ENCODE measurements around the gene CEP192. TPM values are rescaled to one million over a fixed set of nuclear protein-coding genes. Genes with fewer than 3 reads are reported as not detected.

Gene CEP192
- total RNA-seq, 1 donor from 2014 or later = 58.7 TPM

- no peak overlapping the region for H3K4me3 Mint-ChIP-seq
- H3K4me1 Mint-ChIP-seq = peaks cover 19% of the 10 kb centered on the region
- H3K9ac ChIP-seq = no peak overlapping the region
- H3K27ac ChIP-seq = no peak overlapping the region
- peaks cover 13% of the 10 kb centered on the region for H3K36me3 Mint-ChIP-seq
- H4K20me1 ChIP-seq (ENCODE audit: low read depth) = no peaks in the 10 kb centered on the region
- H3K27ac Mint-ChIP-seq = peak overlapping the region; percentile 87
- TF ChIP-seq EZH2phosphoT487 (IDR thresholded peaks at IDR 0.05) = no peak
- no peak for TF ChIP-seq EZH2 (IDR thresholded peaks at IDR 0.05)
- TF ChIP-seq, protein P1, sequence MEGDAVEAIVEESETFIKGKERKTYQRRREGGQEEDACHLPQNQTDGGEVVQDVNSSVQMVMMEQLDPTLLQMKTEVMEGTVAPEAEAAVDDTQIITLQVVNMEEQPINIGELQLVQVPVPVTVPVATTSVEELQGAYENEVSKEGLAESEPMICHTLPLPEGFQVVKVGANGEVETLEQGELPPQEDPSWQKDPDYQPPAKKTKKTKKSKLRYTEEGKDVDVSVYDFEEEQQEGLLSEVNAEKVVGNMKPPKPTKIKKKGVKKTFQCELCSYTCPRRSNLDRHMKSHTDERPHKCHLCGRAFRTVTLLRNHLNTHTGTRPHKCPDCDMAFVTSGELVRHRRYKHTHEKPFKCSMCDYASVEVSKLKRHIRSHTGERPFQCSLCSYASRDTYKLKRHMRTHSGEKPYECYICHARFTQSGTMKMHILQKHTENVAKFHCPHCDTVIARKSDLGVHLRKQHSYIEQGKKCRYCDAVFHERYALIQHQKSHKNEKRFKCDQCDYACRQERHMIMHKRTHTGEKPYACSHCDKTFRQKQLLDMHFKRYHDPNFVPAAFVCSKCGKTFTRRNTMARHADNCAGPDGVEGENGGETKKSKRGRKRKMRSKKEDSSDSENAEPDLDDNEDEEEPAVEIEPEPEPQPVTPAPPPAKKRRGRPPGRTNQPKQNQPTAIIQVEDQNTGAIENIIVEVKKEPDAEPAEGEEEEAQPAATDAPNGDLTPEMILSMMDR (IDR thresholded peaks at IDR 0.05) = no peak
- no peak overlapping the region for H3K4me2 ChIP-seq
- no peaks in the 10 kb centered on the region for H3K27me3 ChIP-seq
- H3K36me3 ChIP-seq = peaks cover 5% of the 10 kb centered on the region
- H3K4me1 ChIP-seq = no peaks in the 10 kb centered on the region
- H3K4me3 ChIP-seq = no peak overlapping the region
- H3K9me3 Mint-ChIP-seq = no peaks in the 10 kb centered on the region
- H3K27me3 Mint-ChIP-seq (ENCODE audit: insufficient read depth, low read depth) = no peaks in the 10 kb centered on the region
- H3F3A ChIP-seq (ENCODE audit: low read depth) = no peaks in the 10 kb centered on the region
- no peak overlapping the region for H2AFZ ChIP-seq (replicated peaks)
- no peak for DNase-seq (ENCODE audit: low spot score)
- no peaks in the 10 kb centered on the region for H3K79me2 ChIP-seq (ENCODE audit: low read depth)
- no peaks in the 10 kb centered on the region for H3K9me3 ChIP-seq (ENCODE audit: low read depth)
These were observed 129.8 kb downstream of the CEP192 start for GRCh38 chr18:13120983-13121441.

GRCh38 chr18:13124411-13124810 lies 133.2 kb downstream of the CEP192 start:
- no peak for DNase-seq (ENCODE audit: low spot score)
- H3K9ac ChIP-seq = no peak overlapping the region
- H3K9me3 ChIP-seq (ENCODE audit: low read depth) = no peaks in the 10 kb centered on the region
- H3F3A ChIP-seq (ENCODE audit: low read depth) = no peaks in the 10 kb centered on the region
- TF ChIP-seq EZH2 (IDR thresholded peaks at IDR 0.05) = no peak
- TF ChIP-seq, protein P1 (IDR thresholded peaks at IDR 0.05) = no peak
- TF ChIP-seq EZH2phosphoT487 (IDR thresholded peaks at IDR 0.05) = no peak
- no peaks in the 10 kb centered on the region for H4K20me1 ChIP-seq (ENCODE audit: low read depth)
- H2AFZ ChIP-seq (replicated peaks) = no peak overlapping the region
- no peak overlapping the region for H3K4me3 ChIP-seq
- peaks cover 8% of the 10 kb centered on the region for H3K36me3 Mint-ChIP-seq
- H3K9me3 Mint-ChIP-seq = no peaks in the 10 kb centered on the region
- no peak overlapping the region for H3K27ac ChIP-seq
- H3K4me1 Mint-ChIP-seq = peaks cover 19% of the 10 kb centered on the region
- H3K4me3 Mint-ChIP-seq = no peak overlapping the region
- H3K27ac Mint-ChIP-seq = no peak overlapping the region
- H3K79me2 ChIP-seq (ENCODE audit: low read depth) = no peaks in the 10 kb centered on the region
- H3K4me2 ChIP-seq = no peak overlapping the region
- peaks cover 4% of the 10 kb centered on the region for H3K27me3 Mint-ChIP-seq (ENCODE audit: insufficient read depth, low read depth)
- H3K4me1 ChIP-seq = no peaks in the 10 kb centered on the region
- no peaks in the 10 kb centered on the region for H3K27me3 ChIP-seq
- H3K36me3 ChIP-seq = no peaks in the 10 kb centered on the region

GRCh38 chr18:13125191-13125590 lies 134.0 kb downstream of the CEP192 start:
- H3F3A ChIP-seq (ENCODE audit: low read depth) = no peaks in the 10 kb centered on the region
- H3K27ac Mint-ChIP-seq = no peak overlapping the region
- H3K9me3 ChIP-seq (ENCODE audit: low read depth) = no peaks in the 10 kb centered on the region
- no peaks in the 10 kb centered on the region for H3K27me3 ChIP-seq
- H3K4me3 ChIP-seq = no peak overlapping the region
- H2AFZ ChIP-seq (replicated peaks) = no peak overlapping the region
- H3K79me2 ChIP-seq (ENCODE audit: low read depth) = no peaks in the 10 kb centered on the region
- H3K4me1 Mint-ChIP-seq = peaks cover 18% of the 10 kb centered on the region
- H4K20me1 ChIP-seq (ENCODE audit: low read depth) = no peaks in the 10 kb centered on the region
- H3K4me3 Mint-ChIP-seq = no peak overlapping the region
- H3K36me3 Mint-ChIP-seq = peaks cover 12% of the 10 kb centered on the region
- no peaks in the 10 kb centered on the region for H3K36me3 ChIP-seq
- H3K4me1 ChIP-seq = no peaks in the 10 kb centered on the region
- H3K9me3 Mint-ChIP-seq = no peaks in the 10 kb centered on the region
- no peak overlapping the region for H3K9ac ChIP-seq
- no peak for DNase-seq (ENCODE audit: low spot score)
- H3K27ac ChIP-seq = no peak overlapping the region
- H3K4me2 ChIP-seq = no peak overlapping the region
- H3K27me3 Mint-ChIP-seq (ENCODE audit: insufficient read depth, low read depth) = peaks cover 4% of the 10 kb centered on the region
- TF ChIP-seq EZH2phosphoT487 (IDR thresholded peaks at IDR 0.05) (no peak), EZH2 (IDR thresholded peaks at IDR 0.05) (no peak)
- TF ChIP-seq, protein P1 (IDR thresholded peaks at IDR 0.05) = no peak
